Raji (cell line): Measurements from ENCODE around the gene GDPD2.

Experiments used
- POLR2A ChIP-seq: IDR thresholded peaks from 2 replicates; pipeline ENCODE4 v1.6.1; 2011; ENCODE audit warnings: low read depth, low read length, control low read depth; ENCODE audit not compliant: insufficient read depth

The GDPD2 gene

DNA sequence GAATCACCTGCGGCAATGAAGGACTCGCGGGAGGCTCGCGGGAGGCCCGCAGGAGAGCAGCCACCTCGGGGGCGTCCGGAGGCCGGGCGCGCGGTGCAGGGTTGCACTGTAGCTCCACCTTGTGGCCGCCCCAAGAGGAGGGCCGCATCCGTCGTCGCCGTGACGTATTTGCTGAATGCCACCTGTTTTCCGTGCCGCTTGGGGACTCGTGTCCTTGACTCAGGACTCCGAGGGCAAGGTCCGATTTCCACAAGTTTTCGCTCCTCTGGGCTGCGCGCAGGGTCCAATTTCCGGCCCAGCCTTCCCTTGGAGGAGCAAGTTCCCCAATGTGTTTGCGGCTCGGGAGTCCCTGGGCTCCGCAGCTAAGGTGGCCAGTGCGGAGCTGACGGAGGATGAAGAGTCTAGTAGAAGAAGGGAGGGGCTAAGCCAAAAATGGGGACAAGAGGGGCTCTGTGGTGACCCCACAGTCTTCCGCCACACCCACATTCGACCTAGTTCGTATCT lies 10.8 kb downstream of the GDPD2 start:
- TF ChIP-seq POLR2A = 0 out of 2 replicates have a peak, but pooled peaks have one; percentile 17

DNA sequence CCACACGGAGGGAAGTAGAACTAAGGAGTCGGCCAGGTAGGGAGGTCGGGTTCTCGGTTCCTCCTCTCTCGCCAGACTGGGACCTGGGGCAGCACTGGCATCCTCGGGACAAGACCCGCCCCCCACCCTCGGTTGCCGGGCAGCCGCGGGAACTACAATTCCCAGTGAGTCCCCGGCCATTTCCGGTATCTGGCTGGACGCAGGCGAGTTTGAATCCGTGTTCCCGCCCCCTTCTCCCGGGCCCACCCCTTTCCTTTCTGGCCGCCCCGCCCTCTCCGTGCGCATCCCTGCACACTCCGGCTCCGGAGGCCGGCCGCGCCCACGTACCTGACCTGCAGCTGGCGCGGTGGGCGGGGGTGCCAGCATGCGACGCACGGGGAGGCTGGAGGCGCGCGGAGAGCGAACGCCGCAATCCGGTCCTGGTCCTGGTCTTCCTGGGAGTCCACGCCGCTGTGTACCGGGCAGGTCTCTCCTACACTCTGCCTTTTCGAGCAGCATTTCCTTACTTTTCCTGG lies 11.3 kb downstream of the GDPD2 start:
- no peak for TF ChIP-seq POLR2A

DNA sequence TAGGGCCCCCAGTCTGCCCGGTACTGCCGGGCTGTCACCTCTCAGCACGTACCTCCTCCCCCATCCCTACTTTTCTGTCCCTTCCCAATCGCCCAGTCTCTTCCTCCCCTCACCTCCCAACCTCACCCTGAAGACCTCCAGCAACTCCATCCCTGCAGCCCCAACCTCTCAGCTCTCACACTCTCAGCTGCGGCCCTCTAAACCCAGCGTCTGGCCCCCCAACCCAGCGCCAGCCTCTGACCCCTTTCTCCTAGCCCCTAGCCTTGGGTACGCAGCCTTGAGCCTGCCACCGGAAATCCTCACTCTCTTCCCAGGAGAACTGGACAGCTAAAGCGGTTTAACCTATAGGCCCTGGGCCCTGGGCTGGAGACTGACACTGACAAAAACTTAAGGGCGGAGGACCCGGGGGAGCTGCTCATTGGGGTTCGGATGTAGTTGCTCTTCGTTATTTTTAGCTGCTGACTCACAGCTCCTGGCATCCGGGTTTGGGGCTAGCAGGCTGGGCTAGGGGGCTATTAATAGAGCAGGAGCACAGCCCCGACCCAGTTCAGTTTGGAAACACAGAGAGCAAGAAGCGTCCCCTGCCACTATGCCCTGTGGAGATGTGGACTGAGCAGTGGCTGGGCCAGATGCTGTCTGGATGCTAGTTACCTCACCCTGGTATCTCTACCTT lies 11.9 kb downstream of the GDPD2 start:
- TF ChIP-seq POLR2A = no peak

DNA sequence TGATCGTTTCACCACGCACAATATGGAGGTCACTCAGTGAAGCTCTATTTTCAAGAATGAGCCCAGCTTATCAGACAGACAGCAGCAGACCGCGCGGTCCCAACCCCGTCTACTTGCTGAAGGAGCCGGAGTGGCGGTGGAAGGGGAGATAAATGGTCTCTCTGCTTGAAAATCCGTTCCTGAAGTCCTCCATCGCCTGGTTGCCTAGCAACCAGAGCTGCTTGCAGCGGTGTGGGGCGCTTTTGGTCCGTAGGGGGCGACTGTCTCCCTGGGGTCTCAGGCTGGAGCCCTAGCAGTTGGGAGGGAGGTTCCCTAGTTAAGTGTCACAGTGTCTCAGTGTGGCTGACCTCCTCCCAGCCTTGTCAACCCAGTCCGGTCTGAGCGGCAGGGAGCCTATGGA lies 13.2 kb downstream of the GDPD2 start:
- no peak for TF ChIP-seq POLR2A

DNA sequence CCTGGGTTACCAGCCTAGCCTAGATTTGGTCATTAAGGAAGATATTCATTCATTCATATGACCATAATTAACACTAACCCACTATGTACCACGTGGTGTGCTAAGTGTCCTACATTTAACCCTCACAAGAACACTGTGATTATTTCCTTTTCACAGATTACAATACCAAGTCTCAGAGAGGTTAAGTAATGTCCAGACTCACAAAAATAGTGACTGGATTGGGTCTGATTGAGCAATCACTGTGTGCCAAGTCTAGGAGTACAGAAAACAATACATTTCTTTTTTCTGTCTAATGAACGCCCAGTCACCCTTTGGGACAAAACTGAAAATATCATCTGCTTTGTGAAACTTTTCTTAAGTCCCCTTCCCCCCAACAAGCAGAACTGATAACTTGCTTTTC lies 13.9 kb downstream of the GDPD2 start:
- no peak for TF ChIP-seq POLR2A

DNA sequence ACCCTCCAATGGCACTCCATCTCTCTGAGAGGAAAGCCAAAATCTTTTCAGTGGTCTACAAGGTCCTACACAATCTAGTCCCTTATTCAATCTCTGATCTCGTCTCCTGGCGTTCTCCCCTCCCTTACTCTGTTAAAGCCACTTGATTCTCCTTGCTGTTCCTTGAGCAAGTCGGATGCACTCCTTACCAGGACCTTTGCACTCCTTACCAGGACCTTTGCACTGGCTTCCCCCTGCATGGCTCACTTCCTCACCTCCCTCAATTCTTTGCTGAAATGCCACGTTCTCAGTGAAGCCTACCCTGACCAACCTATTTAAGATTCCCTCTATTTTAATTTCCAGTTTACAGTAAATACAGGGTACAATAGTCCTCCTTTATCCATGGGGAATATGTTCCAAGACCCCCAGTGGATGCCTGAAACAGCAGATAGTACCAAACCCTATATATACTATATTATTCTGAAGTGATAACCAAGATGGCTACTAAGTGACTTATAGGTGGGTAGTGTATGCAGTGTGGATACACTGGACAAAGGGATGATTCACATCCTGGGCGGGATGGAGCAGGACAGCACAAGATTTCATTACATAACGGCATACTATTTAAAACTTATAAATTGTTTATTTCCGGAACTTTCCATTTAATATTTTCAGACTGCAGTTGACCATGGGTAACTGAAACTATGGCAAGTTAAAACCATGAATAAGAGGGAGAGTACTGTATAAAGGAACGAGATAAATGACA lies 15.0 kb downstream of the GDPD2 start:
- TF ChIP-seq POLR2A = no peak

DNA sequence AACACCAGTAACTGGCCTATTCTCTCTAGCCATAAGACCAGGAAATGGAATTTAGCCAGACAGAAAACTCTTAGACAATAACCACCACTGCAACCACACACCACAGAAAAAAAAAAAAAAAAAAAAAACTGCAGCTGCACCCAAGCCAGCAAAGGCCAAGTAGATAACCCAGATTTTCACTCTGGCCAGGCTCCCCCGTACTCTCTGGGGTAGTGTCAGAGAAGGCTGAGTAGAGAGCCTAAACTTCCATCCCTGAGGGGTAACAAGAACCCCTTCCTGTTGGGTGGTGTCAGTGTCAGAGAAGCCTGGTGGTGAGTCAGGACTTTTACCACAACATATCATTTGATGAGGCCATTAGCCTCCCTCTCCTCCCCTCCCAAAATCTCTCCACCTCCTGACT lies 15.9 kb downstream of the GDPD2 start:
- TF ChIP-seq POLR2A = no peak

DNA sequence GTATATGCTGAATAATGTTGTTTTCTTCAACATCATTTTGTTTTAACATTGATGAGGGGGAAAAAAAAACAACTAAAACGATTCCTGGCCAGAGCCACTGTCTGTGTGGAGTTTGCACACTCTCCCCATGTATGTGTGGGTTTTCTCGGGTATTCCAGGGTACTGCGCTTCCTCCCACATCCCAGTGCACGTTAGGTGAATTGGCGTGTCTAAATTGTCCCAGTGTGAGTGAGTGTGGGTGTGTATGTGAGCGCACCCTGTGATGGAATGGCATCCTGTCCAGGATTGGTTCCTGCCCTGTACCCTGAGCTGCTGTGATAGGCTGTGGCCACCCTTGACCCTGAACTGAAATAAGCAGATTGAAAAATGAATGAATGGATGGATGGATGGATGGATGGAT lies 19.1 kb downstream of the GDPD2 start:
- TF ChIP-seq POLR2A = no peak

DNA sequence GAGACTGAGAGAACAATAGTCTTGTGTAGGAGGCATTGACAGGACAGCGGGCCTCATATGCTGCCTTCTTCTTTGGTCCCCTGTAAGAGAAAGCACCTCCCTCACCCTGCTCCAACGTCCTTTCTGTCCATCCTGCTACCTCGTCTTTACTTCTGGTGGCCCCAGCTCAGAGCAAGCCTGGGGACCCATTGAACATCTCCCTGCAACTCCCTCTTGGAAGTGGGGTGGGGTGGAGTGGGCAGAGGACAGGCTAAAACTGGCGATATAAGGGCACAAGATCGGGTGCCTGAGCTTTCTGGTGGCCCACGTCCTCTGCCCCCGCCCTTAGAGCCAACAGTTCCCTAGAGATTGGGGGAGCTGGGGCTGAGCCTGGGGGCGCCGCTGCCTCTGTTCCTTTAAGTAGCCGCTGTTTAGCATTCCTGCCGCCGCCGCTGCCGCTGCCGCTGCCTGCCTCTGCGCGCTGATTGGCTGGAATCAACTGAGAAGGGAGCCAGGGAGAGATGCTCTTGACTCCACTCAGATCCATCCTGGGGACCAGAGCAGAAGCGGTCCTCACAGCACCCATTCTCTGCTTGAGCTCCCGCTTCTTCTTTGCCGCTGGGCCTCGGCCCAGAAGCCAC lies 21.3 kb downstream of the GDPD2 start, which contains the start of gene DLG3:
Gene DLG3, plus strand, starts transcription at position 510 of the 620 bp plus-strand sequence. CDS start 367 bp downstream, outside the sequence.
- no peak for TF ChIP-seq POLR2A

DNA sequence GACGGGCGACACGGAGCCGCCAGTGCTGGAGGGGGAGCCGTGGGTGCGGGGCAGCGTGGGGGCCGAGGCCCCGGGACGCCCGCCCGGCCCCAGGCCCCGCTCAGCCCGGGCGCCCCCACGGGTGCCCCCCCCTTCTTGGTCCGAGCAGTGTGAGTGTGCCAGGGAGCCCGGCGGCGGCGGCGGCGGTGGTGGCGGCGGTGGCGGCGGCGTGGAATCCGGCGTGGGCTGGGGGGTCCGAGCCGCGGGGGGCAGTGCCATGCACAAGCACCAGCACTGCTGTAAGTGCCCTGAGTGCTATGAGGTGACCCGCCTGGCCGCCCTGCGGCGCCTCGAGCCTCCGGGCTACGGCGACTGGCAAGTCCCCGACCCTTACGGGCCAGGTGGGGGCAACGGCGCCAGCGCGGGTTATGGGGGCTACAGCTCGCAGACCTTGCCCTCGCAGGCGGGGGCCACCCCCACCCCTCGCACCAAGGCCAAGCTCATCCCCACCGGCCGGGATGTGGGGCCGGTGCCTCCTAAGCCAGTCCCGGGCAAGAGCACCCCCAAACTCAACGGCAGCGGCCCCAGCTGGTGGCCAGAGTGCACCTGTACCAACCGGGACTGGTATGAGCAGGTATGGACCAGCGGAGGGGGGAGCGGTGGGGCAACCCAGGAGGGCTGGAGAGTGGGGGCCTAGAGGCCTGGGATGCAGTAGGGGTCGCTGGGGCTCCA lies 22.0 kb downstream of the GDPD2 start:
- no peak for TF ChIP-seq POLR2A

DNA sequence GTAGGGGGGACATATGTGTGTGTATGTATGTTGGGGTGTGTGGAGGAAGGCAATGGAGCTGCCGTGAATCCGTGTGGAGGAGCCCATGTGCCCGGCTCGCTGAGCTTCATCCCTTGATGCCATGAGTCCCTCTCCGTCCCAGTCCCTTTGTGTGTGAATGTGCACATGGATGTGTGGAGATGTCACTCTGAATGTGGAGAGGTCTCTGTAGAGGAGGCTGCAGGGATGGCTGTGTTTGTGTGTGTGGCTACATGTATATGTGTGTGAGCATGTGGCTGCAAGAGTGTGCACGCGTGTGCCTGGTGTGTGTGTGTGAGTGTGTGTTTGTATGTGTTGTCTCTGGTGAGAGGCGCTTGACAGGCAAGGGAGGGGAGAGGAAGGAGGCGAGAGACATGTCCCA lies 22.8 kb downstream of the GDPD2 start:
- no peak for TF ChIP-seq POLR2A

DNA sequence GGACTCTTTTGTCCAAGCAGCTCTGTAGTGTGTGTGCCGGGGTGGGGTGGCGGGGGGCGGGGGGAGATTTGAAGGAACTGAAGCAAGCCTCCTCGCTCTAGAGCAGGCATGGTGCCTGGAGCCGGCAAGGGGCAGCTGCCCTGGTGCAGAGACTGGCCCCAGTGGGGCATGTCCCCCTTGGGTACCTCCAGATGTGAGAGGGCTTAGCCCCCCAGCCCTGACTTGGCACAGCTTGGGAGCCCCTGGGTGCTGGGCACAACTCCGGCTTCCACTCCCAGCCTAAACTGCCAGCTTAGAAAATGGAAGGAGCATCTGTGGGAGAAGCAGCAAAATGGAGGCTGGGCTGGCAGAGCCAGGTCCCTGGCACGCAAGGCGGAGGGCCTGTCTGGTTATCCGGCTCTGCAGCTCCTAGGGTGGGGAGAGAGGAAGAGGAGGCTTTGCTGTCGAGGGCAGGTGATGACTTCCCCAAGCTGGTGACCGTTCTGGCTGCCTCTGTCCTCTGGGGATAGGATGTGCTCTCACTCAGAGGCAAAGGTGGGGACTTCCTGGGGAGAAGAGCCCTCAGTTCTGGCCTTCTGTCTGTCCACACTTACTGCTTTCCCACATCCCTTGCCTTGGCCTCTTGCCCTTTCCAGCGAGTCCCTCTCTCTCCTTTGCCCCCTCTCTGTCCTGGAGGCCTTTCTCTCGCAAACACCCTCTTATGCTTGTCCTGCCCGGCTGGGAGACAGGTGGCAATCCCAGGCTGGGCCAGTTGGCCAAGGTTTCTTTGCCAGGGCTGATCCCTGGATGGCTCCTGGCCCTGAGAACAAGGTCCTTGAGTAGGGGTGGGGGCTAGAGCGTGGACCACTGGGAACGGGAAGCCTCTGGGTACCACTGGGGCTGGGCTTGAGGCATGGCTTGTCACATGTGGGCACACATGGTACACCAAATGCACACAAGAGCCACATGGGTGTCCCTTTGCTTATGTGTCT lies 23.6 kb downstream of the GDPD2 start:
- no peak for TF ChIP-seq POLR2A

DNA sequence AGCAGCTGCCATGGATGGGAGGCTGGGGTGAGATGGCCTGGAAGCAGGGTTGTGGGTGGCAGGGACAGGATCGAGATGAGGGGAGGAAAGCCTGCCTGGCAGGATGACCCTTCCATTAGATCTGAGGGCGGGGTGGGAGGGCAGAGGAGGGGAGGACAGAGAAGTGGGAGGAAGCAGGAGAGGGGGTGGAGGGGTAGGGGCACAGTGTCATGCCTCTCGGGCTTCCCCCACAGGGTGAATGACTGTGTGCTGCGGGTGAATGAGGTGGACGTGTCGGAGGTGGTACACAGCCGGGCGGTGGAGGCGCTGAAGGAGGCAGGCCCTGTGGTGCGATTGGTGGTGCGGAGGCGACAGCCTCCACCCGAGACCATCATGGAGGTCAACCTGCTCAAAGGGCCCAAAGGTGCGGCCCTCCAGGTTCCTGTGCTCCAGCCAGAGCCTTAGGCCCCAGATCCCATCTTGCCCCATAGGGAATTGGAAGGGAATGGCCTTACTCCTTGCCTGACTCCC lies 26.4 kb downstream of the GDPD2 start:
- no peak for TF ChIP-seq POLR2A
